Measurements from ENCODE around the gene NCK2. TPM values are rescaled to one million over a fixed set of nuclear protein-coding genes. Genes with fewer than 3 reads are reported as not detected.

NCK2 gene
- total and polyA plus RNA-seq, 10 of the 15 experiments (the other 5 are each of a cell fraction or from before 2014, with no cell fraction given): 1.2 to 30.9 (median 14.1) TPM

DNA sequence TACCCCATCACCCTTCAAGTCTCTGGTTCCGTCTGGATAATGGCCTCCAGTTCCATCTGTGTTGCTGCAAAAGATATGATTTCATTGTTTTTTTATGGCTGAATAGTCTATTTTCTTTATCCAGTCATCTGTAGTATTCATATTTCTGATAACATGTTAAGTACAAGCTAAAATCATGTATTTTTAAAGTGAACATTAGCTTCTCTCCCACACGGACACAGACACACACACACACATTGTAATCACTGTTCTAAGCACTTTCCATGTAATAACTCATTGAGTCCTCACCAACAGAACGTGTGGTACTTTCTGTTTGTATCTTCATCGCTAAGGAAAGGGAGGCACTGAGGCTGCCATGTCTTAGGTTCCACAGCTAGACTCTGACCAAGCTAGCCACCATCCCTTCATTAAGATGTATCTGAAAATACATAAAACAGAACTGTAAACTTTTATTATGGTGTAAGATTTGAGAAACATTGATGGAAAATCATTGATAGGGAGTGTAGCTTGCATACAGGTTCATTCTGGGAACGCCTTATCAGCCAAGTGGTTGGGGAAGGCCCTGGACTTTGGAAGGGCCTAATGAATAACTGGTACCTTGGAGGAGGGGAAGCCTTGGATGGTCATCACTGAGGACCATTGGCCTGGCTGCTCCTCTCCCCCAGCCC, 8.1 kb downstream of the NCK2 start:
- Histone ChIP-seq H3K4me2 (ENCODE audit: control insufficient read depth, insufficient read depth) (no peak overlapping the region; the same call in 1 of the 2 replicates), H3K27me3 (replicated peaks in 1 of 2; ENCODE audit: control insufficient read depth in 2 of 2, insufficient read depth in 2 of 2, low read length in 1 of 2) (no peaks in the 10 kb centered on the region), H3K79me2 (ENCODE audit: control insufficient read depth, insufficient read depth, low read length) (peaks cover 82% of the 10 kb centered on the region), H3K4me3 (no peak overlapping the region), H3K4me1 (ENCODE audit: control insufficient read depth, insufficient read depth, low read length) (peaks cover 36% of the 10 kb centered on the region), H3K9ac (ENCODE audit: control insufficient read depth, insufficient read depth, low read length) (no peak overlapping the region), H2AFZ (ENCODE audit: control insufficient read depth, low read depth, low read length) (no peak overlapping the region), H3K27ac (ENCODE audit: control insufficient read depth, insufficient read depth) (no peak overlapping the region), H3K36me3 (ENCODE audit: control insufficient read depth in 2 of 2, insufficient read depth in 2 of 2, low read length in 1 of 2) (no peaks in the 10 kb centered on the region; a peak in 1 of 4 replicates), H3K9me3 (replicated peaks; ENCODE audit: control insufficient read depth, insufficient read depth, low read length) (no peaks in the 10 kb centered on the region), H4K20me1 (ENCODE audit: control insufficient read depth, insufficient read depth) (no peaks in the 10 kb centered on the region; the same call in 1 of the 2 replicates)
- ChIA-PET POLR2A (no interaction called here), RAD21 (ENCODE audit: unreplicated experiment) (interaction anchor here (0.6 to 5.8 kb wide), 5 partner anchors 22 to 620 kb away, joined by 3 to 37 read pairs (median 3); no protein-coding TSS in a partner anchor), CTCF (interaction anchor here (1.0 to 1.2 kb wide), 2 partner anchors 34 to 176 kb away, joined by 3 to 4 read pairs; no protein-coding TSS in a partner anchor), SMC1A (ENCODE audit: uncharacterized antibody, unreplicated experiment) (interaction anchor here (0.9 to 6.2 kb wide), 8 partner anchors 9 to 121 kb away, joined by 3 to 49 read pairs (median 5); no protein-coding TSS in a partner anchor)
- no peak for FAIRE-seq
- TF ChIP-seq FOXM1 (IDR thresholded peaks at IDR 0.05; ENCODE audit: low read depth, low read length): no peak
- TF ChIP-seq, protein P1, sequence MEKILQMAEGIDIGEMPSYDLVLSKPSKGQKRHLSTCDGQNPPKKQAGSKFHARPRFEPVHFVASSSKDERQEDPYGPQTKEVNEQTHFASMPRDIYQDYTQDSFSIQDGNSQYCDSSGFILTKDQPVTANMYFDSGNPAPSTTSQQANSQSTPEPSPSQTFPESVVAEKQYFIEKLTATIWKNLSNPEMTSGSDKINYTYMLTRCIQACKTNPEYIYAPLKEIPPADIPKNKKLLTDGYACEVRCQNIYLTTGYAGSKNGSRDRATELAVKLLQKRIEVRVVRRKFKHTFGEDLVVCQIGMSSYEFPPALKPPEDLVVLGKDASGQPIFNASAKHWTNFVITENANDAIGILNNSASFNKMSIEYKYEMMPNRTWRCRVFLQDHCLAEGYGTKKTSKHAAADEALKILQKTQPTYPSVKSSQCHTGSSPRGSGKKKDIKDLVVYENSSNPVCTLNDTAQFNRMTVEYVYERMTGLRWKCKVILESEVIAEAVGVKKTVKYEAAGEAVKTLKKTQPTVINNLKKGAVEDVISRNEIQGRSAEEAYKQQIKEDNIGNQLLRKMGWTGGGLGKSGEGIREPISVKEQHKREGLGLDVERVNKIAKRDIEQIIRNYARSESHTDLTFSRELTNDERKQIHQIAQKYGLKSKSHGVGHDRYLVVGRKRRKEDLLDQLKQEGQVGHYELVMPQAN (conservative IDR thresholded peaks at IDR 0.05): no peak
- TF ChIP-seq POLR2AphosphoS2 (IDR thresholded peaks at IDR 0.05; ENCODE audit: low read depth, low read length): no peak
- TF ChIP-seq SMAD5 (IDR thresholded peaks at IDR 0.05; ENCODE audit: low read depth): no peak
- TF ChIP-seq, protein P2, sequence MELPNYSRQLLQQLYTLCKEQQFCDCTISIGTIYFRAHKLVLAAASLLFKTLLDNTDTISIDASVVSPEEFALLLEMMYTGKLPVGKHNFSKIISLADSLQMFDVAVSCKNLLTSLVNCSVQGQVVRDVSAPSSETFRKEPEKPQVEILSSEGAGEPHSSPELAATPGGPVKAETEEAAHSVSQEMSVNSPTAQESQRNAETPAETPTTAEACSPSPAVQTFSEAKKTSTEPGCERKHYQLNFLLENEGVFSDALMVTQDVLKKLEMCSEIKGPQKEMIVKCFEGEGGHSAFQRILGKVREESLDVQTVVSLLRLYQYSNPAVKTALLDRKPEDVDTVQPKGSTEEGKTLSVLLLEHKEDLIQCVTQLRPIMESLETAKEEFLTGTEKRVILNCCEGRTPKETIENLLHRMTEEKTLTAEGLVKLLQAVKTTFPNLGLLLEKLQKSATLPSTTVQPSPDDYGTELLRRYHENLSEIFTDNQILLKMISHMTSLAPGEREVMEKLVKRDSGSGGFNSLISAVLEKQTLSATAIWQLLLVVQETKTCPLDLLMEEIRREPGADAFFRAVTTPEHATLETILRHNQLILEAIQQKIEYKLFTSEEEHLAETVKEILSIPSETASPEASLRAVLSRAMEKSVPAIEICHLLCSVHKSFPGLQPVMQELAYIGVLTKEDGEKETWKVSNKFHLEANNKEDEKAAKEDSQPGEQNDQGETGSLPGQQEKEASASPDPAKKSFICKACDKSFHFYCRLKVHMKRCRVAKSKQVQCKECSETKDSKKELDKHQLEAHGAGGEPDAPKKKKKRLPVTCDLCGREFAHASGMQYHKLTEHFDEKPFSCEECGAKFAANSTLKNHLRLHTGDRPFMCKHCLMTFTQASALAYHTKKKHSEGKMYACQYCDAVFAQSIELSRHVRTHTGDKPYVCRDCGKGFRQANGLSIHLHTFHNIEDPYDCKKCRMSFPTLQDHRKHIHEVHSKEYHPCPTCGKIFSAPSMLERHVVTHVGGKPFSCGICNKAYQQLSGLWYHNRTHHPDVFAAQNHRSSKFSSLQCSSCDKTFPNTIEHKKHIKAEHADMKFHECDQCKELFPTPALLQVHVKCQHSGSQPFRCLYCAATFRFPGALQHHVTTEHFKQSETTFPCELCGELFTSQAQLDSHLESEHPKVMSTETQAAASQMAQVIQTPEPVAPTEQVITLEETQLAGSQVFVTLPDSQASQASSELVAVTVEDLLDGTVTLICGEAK (IDR thresholded peaks at IDR 0.05; ENCODE audit: borderline replicate concordance): no peak
- TF ChIP-seq, protein P3, sequence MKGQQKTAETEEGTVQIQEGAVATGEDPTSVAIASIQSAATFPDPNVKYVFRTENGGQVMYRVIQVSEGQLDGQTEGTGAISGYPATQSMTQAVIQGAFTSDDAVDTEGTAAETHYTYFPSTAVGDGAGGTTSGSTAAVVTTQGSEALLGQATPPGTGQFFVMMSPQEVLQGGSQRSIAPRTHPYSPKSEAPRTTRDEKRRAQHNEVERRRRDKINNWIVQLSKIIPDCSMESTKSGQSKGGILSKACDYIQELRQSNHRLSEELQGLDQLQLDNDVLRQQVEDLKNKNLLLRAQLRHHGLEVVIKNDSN (IDR thresholded peaks at IDR 0.05; ENCODE audit: borderline replicate concordance, extremely low read length, insufficient read depth, low read depth, low read length): no peak
- no peak for TF ChIP-seq MTA2 (IDR thresholded peaks at IDR 0.05; ENCODE audit: low read depth)
- TF ChIP-seq NRF1 (conservative IDR thresholded peaks at IDR 0.05; ENCODE audit: low read depth, low read length): no peak
- TF ChIP-seq SP1 (IDR thresholded peaks at IDR 0.05; ENCODE audit: low read depth, low read length): no peak
- TF ChIP-seq SIN3A (IDR thresholded peaks at IDR 0.05; ENCODE audit: low read depth, low read length): no peak
- TF ChIP-seq, protein P4, sequence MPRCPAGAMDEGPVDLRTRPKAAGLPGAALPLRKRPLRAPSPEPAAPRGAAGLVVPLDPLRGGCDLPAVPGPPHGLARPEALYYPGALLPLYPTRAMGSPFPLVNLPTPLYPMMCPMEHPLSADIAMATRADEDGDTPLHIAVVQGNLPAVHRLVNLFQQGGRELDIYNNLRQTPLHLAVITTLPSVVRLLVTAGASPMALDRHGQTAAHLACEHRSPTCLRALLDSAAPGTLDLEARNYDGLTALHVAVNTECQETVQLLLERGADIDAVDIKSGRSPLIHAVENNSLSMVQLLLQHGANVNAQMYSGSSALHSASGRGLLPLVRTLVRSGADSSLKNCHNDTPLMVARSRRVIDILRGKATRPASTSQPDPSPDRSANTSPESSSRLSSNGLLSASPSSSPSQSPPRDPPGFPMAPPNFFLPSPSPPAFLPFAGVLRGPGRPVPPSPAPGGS (IDR thresholded peaks at IDR 0.05; ENCODE audit: borderline replicate concordance, insufficient read depth, low read depth, low read length, poor library complexity, severe bottlenecking): no peak
- no peak for ATAC-seq
- 77% methylated on average over 5 of the region's 5 CpGs for WGBS (ENCODE audit: insufficient coverage, insufficient replicate concordance, low lambda C conversion rate, missing lambda C conversion rate)
- no peak for DNase-seq (ENCODE audit: low read depth, low spot score)
- BruUV-seq (replicated peaks): no TSS peak
- in situ Hi-C loops (cut with MboI): no loop called here
- intact Hi-C loops (cut with micrococcal nuclease; ENCODE audit: unreplicated experiment): no loop called here

Data from GM12878 (cell line).